Gastroesophageal sphincter (tissue), 3 donors: Measurements from ENCODE around the gene WDR35.

Experiments
- CTCF ChIP-seq, 4 experiments: fragments of 200-600 bp in 2 of 4; fragments of 450-650 bp in 2 of 4; sonication (generic) in 1 of 4; IDR thresholded peaks; one replicate each; pipeline ENCODE4 v1.5.1; 2017 to 2019; ENCODE audit warnings: antibody characterized with exemption in 4 of 4, mild to moderate bottlenecking in 2 of 4, moderate library complexity in 2 of 4
- POLR2A ChIP-seq, 2 donors: fragments of 450-650 bp; IDR thresholded peaks; one replicate each; pipeline ENCODE4 v1.6.1; 2017; ENCODE audit warnings: antibody characterized with exemption in 2 of 2, mild to moderate bottlenecking in 2 of 2, moderate library complexity in 1 of 2

GRCh38 chr2:19895535-19895934 lies 94.4 kb downstream of the WDR35 start:
- no peak for TF ChIP-seq CTCF (IDR thresholded peaks at IDR 0.05)
- no peak for TF ChIP-seq POLR2A (IDR thresholded peaks at IDR 0.05)
